Neural crest cell (in vitro differentiated cells): ENCODE data around the gene ZNF264. TPM values are rescaled to one million over a fixed set of nuclear protein-coding genes. Genes with fewer than 3 reads are reported as not detected.
"Not testable (repeated sequence)": the region's sequence is repeated elsewhere in the genome, so short reads cannot be mapped to it uniquely, and the experiment has no call there.

Source experiments
- DNase-seq: peaks from one replicate; pipeline ENCODE4 v3.0.0; 2021; ENCODE audit warnings: low read depth, mixed read lengths, low spot score
- H3K27ac Mint-ChIP-seq: one replicate; pipeline ENCODE4 v1.8.0; 2021; ENCODE audit warnings: mild to moderate bottlenecking, mixed read lengths; ENCODE audit not compliant: unreplicated experiment
- H3K27me3 Mint-ChIP-seq: 2 replicates; pipeline ENCODE4 v1.8.0; 2021; ENCODE audit warnings: low read depth, mild to moderate bottlenecking, mixed read lengths
- H3K36me3 Mint-ChIP-seq: 2 replicates; pipeline ENCODE4 v1.8.0; 2021; ENCODE audit warnings: low read depth, mild to moderate bottlenecking, mixed read lengths
- H3K4me1 Mint-ChIP-seq: 2 replicates; pipeline ENCODE4 v1.8.0; 2021; ENCODE audit warnings: mixed read lengths
- H3K4me3 Mint-ChIP-seq: one replicate; pipeline ENCODE4 v1.8.0; 2021; ENCODE audit warnings: mild to moderate bottlenecking, mixed read lengths
- H3K9me3 Mint-ChIP-seq: 2 replicates; pipeline ENCODE4 v1.8.0; 2021; ENCODE audit warnings: mixed read lengths
- CTCF ChIP-seq: fragments of 200-600 bp; sonication (generic); conservative IDR thresholded peaks from 2 replicates; pipeline ENCODE4 v1.5.0; 2021; ENCODE audit warnings: antibody characterized with exemption, mild to moderate bottlenecking
- total RNA-seq: library from RNA; stranded (reverse); gene quantifications from 2 replicates; pipeline ENCODE4 v1.2.1, GENCODE V29; 2021

ZNF264 gene
- total RNA-seq, 1 donor from 2014 or later: 35.9 TPM

GRCh38 chr19:57167385-57167784 is 23.9 kb upstream of the ZNF264 start, which contains the start of gene DUXA:
Gene DUXA (minus strand): TSS chr19:57167485. CDS start chr19:57167443, 42 bp downstream.
- H3K4me1 Mint-ChIP-seq: peaks cover 4% of the 10 kb centered on the region
- no peak for DNase-seq
- H3K4me3 Mint-ChIP-seq: no peak within 1 kb of the TSS
- peaks cover 12% of the 10 kb centered on the region for H3K36me3 Mint-ChIP-seq
- peaks cover 17% of the 10 kb centered on the region for H3K27me3 Mint-ChIP-seq
- H3K9me3 Mint-ChIP-seq: peaks cover 19% of the 10 kb centered on the region
- no peak for TF ChIP-seq CTCF
- H3K27ac Mint-ChIP-seq: no peak within 1 kb of the TSS

- Mint-ChIP-seq H3K4me3 (peak overlapping the region; percentile 11), H3K4me1 (peaks cover 4% of the 10 kb centered on the region), H3K9me3 (peaks cover 13% of the 10 kb centered on the region), H3K36me3 (peaks cover 5% of the 10 kb centered on the region), H3K27me3 (peaks cover 22% of the 10 kb centered on the region), H3K27ac (no peak overlapping the region)
- no peak for DNase-seq
- no peak for TF ChIP-seq CTCF
Measured at GRCh38 chr19:57171551-57172081, 19.7 kb upstream of the ZNF264 start.

GRCh38 chr19:57190301-57190700 is 999 bp upstream of the ZNF264 start:
- H3K9me3 Mint-ChIP-seq: peaks cover 18% of the 10 kb centered on the region
- DNase-seq: no peak
- H3K36me3 Mint-ChIP-seq: peaks cover 47% of the 10 kb centered on the region
- H3K4me1 Mint-ChIP-seq: peaks cover 23% of the 10 kb centered on the region
- H3K27ac Mint-ChIP-seq: no peak overlapping the region
- no peak for TF ChIP-seq CTCF
- H3K27me3 Mint-ChIP-seq: peaks cover 19% of the 10 kb centered on the region
- peak overlapping the region; percentile 92 for H3K4me3 Mint-ChIP-seq

GRCh38 chr19:57192077-57192420 is 749 bp downstream of the ZNF264 start:
- no peak for TF ChIP-seq CTCF
- Mint-ChIP-seq H3K36me3 (peaks cover 63% of the 10 kb centered on the region), H3K4me1 (peaks cover 23% of the 10 kb centered on the region), H3K9me3 (peaks cover 18% of the 10 kb centered on the region), H3K4me3 (peak overlapping the region; percentile 96), H3K27me3 (peaks cover 19% of the 10 kb centered on the region), H3K27ac (peak overlapping the region; percentile 93)
- DNase-seq: no peak

GRCh38 chr19:57192993-57193392 is 1.7 kb downstream of the ZNF264 start:
- H3K4me3 Mint-ChIP-seq: peak overlapping the region; percentile 96
- no peak for DNase-seq
- no peak for TF ChIP-seq CTCF
- H3K27me3 Mint-ChIP-seq: peaks cover 16% of the 10 kb centered on the region
- H3K4me1 Mint-ChIP-seq: peaks cover 23% of the 10 kb centered on the region
- peaks cover 65% of the 10 kb centered on the region for H3K36me3 Mint-ChIP-seq
- H3K9me3 Mint-ChIP-seq: peaks cover 14% of the 10 kb centered on the region
- no peak overlapping the region for H3K27ac Mint-ChIP-seq

- H3K36me3 Mint-ChIP-seq: peaks cover 60% of the 10 kb centered on the region
- not testable (repeated sequence) for DNase-seq, H3K4me3 Mint-ChIP-seq, H3K27ac Mint-ChIP-seq, H3K4me1 Mint-ChIP-seq, H3K27me3 Mint-ChIP-seq, H3K9me3 Mint-ChIP-seq
Measured at GRCh38 chr19:57197874-57198273, 6.6 kb downstream of the ZNF264 start.
